Raji (cell line): ENCODE results near the gene PTPRD.

Experiments used
- POLR2A ChIP-seq: IDR thresholded peaks from 2 replicates; pipeline ENCODE4 v1.6.1; 2011; ENCODE audit warnings: low read depth, low read length, control low read depth; ENCODE audit not compliant: insufficient read depth

Gene PTPRD

GRCh38 chr9:9045572-9045971 is 1567.2 kb downstream of the PTPRD start:
- no peak for TF ChIP-seq POLR2A

GRCh38 chr9:9045072-9045471 is 1567.7 kb downstream of the PTPRD start:
- no peak for TF ChIP-seq POLR2A

- TF ChIP-seq POLR2A: no peak
Observed at GRCh38 chr9:9041756-9042155, 1571.0 kb downstream of the PTPRD start.

- no peak for TF ChIP-seq POLR2A
Observed at GRCh38 chr9:9033022-9033421, 1579.8 kb downstream of the PTPRD start.

DNA sequence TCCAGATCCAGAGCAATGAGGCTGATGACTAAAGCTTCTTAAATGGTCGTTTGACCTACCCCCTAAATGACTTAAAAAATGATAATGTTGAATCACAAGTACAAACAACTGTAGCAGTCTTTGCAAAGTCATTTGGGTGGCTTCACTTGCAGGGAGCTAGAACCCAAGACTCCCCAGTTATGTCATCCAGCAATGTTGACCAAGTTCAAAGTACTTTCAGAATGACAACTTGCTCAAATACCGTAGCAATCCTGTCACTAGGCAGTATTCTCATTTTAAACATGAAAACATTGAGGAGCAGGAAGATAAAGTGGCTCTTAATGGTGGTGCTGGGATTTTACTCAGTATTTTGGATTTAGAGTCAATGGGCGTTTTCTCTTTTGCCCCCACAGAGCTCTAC is 1596.2 kb downstream of the PTPRD start:
- no peak for TF ChIP-seq POLR2A

DNA sequence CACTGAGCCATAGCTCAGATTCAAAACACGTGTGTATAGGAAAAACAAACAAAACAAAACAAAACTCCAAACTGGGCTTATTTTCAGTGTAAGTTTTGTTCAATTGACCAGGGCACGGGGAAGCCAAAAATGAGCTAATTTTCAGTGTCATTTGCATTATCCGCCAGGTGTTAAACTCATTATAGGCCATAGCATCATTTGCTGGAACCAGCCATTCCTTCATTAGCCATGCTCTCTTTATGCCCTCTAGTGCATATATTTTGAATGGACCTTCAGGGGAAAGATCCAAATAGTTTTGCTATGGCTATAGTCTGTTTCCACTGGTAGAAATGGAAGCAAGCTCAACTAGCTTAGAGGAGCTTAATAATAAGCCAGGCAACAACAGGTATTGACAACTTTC is 1608.0 kb downstream of the PTPRD start:
- no peak for TF ChIP-seq POLR2A

- no peak for TF ChIP-seq POLR2A
Observed at GRCh38 chr9:9002826-9003583, 1609.8 kb downstream of the PTPRD start.

GRCh38 chr9:8980496-8981013 is 1632.2 kb downstream of the PTPRD start:
- TF ChIP-seq POLR2A: no peak

DNA sequence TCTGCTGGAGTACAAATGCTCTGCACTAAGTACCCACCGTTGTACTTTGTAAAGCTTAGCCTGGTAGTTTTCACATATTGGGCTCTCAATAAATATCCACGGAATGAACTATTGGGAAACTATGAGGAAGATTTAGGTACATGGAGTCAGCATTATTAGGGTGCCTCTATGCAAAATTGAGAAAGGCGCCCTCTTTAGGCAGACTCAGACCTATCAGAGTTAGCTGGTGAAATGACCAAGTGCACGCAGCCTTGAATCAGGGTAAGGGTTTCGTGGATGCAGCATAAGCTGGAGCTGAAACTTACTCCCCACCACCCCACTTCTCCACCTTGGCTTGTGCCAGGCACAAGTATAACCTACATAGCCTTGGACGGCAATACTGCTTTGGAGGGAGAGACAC is 1634.5 kb downstream of the PTPRD start:
- TF ChIP-seq POLR2A: no peak

DNA sequence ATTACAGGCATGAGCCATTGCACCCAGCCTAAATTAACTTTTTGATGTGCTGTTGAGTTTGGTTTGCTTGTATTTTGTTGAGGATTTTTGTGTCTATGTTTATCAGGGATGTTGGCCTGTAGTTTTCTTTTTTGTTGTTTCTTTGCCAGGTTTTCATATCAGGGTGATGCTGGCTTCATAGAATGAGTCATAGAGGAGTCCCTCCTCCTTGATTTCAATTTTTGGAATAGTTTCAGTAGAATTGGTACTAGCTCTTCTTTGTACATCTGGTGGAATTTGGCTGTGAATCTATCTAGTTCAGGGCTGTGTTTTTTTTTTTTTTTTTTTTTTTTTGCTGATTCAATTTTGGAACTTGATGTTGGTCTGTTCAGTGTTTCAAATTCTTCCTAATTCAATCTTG is 1648.9 kb downstream of the PTPRD start:
- TF ChIP-seq POLR2A: no peak

DNA sequence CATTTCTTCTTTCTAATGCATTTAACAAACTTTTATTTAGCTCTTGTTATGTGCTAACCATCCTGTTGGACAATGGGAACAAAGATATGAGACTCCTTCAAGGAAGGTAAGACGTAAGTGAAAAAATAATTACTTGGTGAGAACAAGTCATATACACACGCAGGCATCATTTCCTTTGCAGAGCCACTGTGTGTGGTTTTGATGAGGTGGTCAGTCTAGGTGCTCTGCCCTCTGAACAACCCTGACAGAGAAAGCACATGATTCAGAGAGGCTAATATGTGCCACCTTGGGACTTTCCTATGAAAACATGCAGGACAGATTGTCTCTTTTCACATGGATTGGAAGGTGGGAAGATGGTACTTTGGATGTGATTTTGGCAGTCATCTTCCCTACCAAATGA is 1650.7 kb downstream of the PTPRD start:
- TF ChIP-seq POLR2A: no peak

GRCh38 chr9:8961186-8961851 is 1651.5 kb downstream of the PTPRD start:
- no peak for TF ChIP-seq POLR2A

DNA sequence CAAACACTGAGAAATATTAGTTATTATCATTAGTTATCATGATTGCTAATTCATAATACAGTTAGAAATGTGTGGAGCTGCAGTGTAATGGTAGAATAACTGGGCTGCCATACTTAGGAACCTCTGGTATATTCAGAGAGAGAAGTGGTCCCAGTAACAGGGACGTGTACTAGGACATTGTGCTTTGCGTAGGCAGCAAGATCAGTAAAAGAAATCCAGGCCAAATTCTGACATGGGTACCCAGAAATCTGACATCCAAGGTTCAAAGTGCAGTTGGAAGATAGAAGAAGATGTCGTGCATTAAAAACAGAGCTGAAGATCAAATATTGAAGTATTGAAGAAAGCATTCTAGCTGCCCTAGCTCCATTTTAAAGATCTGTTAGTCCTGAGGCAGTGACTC is 1652.5 kb downstream of the PTPRD start:
- TF ChIP-seq POLR2A: no peak

DNA sequence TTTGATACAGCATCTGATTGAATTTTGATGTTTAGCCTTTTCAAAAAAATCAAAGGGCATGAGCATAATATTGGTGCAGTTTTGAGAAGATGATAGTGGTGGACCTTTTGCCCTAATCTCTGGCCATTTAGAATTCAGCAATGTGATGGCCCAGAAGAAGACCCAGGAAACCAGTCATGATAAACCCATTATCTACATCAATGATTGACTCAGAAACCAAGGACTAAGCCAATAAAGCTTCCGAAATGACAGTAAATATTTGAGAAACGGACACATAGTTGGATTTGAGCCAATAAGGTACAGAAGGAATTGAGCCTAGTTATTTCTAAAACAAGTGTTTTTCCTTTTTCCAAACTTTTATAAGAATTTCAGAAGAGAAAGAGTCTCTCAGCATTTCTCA is 1654.4 kb downstream of the PTPRD start:
- no peak for TF ChIP-seq POLR2A

DNA sequence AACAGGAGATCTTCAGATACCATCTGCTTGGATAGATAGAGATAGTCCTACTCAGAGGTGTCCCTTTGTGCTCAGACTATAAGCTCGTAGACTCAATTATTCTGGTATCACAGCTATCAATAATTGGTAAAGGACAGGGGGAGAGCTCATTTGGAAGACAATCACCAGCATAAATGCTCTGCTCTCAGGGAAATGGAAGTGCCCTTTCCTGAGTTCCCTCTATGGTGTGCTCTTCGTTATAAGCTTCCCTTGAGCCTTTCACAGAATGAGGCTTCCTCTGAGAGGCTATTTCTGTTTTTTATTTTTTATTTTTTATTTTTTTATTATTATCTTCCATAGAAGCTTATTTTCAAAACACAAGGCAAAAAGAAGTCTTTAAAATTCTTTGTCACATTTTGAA is 1657.5 kb downstream of the PTPRD start:
- no peak for TF ChIP-seq POLR2A

DNA sequence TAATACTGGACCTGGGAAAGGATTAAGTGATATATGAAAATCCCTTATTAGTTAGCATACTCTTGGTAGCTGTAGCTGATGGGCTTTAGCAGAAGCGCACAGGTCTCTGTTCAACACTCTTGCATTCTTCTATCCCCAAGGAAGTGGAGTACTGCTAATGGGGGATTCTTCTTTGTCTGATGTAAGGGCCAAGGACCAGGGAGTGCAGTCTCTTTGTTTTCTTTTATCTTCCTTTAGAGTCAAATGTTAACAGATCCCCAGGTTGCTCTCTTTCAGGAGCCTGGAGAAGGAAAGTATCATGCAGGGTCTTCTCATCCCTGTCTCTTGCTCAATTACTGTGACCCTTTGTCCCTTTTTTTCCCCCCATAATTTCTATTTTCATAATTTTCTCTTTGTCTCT is 1666.3 kb downstream of the PTPRD start:
- TF ChIP-seq POLR2A: no peak

DNA sequence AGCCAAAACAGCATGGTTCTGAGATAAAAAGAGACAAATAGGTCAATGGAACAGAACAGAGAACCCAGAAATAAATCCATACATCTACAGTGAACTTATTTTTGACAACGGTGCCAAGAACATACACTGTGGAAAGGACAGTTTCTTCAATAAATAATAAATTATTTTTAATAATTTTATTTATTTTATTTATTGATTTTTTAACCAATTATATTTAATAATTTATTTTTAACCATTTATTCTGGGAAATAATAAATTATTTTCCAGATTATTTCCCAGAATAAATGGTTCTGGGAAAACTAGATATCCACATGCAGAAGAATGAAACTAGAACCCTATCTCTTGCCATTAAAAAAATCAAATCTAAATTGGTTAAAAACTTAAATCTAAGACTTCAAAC is 1669.4 kb downstream of the PTPRD start:
- no peak for TF ChIP-seq POLR2A

DNA sequence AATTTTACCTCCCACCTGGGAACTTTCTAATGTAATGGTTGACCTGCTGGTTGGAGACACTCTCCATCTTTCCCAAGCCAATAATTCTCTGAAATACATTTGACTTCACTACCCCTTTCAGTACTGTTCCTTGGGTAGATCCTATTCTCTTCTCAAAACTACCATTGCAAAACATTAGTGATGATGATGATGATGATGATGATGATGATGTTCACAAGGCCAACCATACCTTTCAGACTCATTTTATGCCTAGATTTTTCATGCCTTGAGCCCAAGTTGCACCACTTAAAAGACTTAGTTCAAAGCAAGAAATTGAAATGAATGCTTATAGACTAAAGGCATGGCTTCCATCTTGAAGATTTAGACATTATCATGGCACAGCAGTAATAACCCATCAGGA is 1672.2 kb downstream of the PTPRD start:
- no peak for TF ChIP-seq POLR2A
